Mesenchymal stem cell (in vitro differentiated cells and primary cell): ENCODE data around the gene ABCD4.
A peak's percentile ranks its signal among the peaks of the same experiment; 100 is the strongest.
"Not testable (repeated sequence)": the region's sequence is repeated elsewhere in the genome, so short reads cannot be mapped to it uniquely, and the experiment has no call there.

ENCODE experiments used
- DNase-seq: peaks from one replicate; pipeline ENCODE4 v3.0.0-alpha.2; 2013
- H2AFZ ChIP-seq: one replicate; pipeline ENCODE4 v1.6.1; 2013; ENCODE audit warnings: low read depth, mild to moderate bottlenecking, control low read depth, inconsistent platforms, low read length, moderate library complexity
- H2AK5ac ChIP-seq: 2 replicates; pipeline ENCODE4 v1.6.1; 2013; ENCODE audit warnings: low read length, moderate library complexity, mild to moderate bottlenecking, inconsistent platforms; ENCODE audit not compliant: severe bottlenecking
- H2BK120ac ChIP-seq: one replicate; pipeline ENCODE4 v1.6.1; 2013; ENCODE audit warnings: low read depth, mild to moderate bottlenecking, inconsistent platforms, low read length, moderate library complexity
- H2BK12ac ChIP-seq, 2 experiments: one replicate each; pipeline ENCODE4 v1.6.1; 2013; ENCODE audit warnings: inconsistent platforms in 2 of 2, low read length in 2 of 2, mild to moderate bottlenecking in 2 of 2, moderate library complexity in 2 of 2, control low read depth in 1 of 2
- H2BK15ac ChIP-seq: one replicate; pipeline ENCODE4 v1.6.1; 2013; ENCODE audit warnings: mild to moderate bottlenecking, low read depth, inconsistent platforms; ENCODE audit not compliant: poor library complexity, severe bottlenecking
- H2BK5ac ChIP-seq: 2 replicates; pipeline ENCODE4 v1.6.1; 2013; ENCODE audit warnings: low read depth, mild to moderate bottlenecking, low read length, control low read depth, inconsistent platforms; ENCODE audit not compliant: poor library complexity, severe bottlenecking
- H3K14ac ChIP-seq, 2 experiments: one replicate each; pipeline ENCODE4 v1.6.1; 2013; ENCODE audit warnings: inconsistent platforms in 2 of 2, low read length in 2 of 2, control low read depth in 1 of 2, mild to moderate bottlenecking in 1 of 2, moderate library complexity in 1 of 2
- H3K18ac ChIP-seq, 2 experiments: one replicate each; pipeline ENCODE4 v1.6.1; 2013; ENCODE audit warnings: inconsistent platforms in 2 of 2, low read length in 2 of 2, control low read depth in 1 of 2, low read depth in 1 of 2, mild to moderate bottlenecking in 1 of 2
- H3K23ac ChIP-seq, 2 experiments: one replicate each; pipeline ENCODE4 v1.6.1; 2013; ENCODE audit warnings: inconsistent platforms in 2 of 2, low read length in 2 of 2, mild to moderate bottlenecking in 2 of 2, moderate library complexity in 2 of 2, control low read depth in 1 of 2
- H3K27ac ChIP-seq: 2 replicates; pipeline ENCODE4 v1.5.1; 2013; ENCODE audit warnings: mild to moderate bottlenecking, moderate library complexity, low read length, control low read depth, inconsistent platforms; ENCODE audit not compliant: poor library complexity, severe bottlenecking
- H3K27me3 ChIP-seq, 2 experiments: 2 replicates each; pipeline versions ENCODE4 v1.6.1 to v1.7.0; 2013; ENCODE audit warnings: low read length in 2 of 2, mild to moderate bottlenecking in 2 of 2, moderate library complexity in 2 of 2, control low read depth in 1 of 2, inconsistent platforms in 1 of 2; ENCODE audit not compliant: control insufficient read depth in 1 of 2, insufficient read depth in 1 of 2
- H3K36me3 ChIP-seq, 2 experiments: 2 replicates each; pipeline versions ENCODE4 v1.6.1 to v1.7.0; 2013; ENCODE audit warnings: low read length in 2 of 2, control low read depth in 1 of 2, inconsistent platforms in 1 of 2, low read depth in 1 of 2, mild to moderate bottlenecking in 1 of 2; ENCODE audit not compliant: insufficient read depth in 2 of 2, control insufficient read depth in 1 of 2
- H3K4ac ChIP-seq, 2 experiments: one replicate each; pipeline ENCODE4 v1.6.1; 2013; ENCODE audit warnings: inconsistent platforms in 2 of 2, low read length in 2 of 2, mild to moderate bottlenecking in 2 of 2, moderate library complexity in 2 of 2, control low read depth in 1 of 2, low read depth in 1 of 2
- H3K4me1 ChIP-seq: 2 replicates; pipeline ENCODE4 v1.6.1; 2013; ENCODE audit warnings: low read depth, low read length, control low read depth; ENCODE audit not compliant: control insufficient read depth, insufficient read depth
- H3K4me2 ChIP-seq: 2 replicates; pipeline ENCODE4 v1.6.1; 2013; ENCODE audit warnings: low read length, mild to moderate bottlenecking, inconsistent platforms; ENCODE audit not compliant: poor library complexity, severe bottlenecking
- H3K4me3 ChIP-seq, 2 experiments: 2 replicates each; pipeline versions ENCODE4 v1.5.1 to v1.7.0; 2013; ENCODE audit warnings: low read length in 2 of 2, mild to moderate bottlenecking in 2 of 2, control low read depth in 1 of 2, low read depth in 1 of 2; ENCODE audit not compliant: insufficient read depth in 1 of 2
- H3K79me1 ChIP-seq: replicated peaks from 2 replicates; pipeline ENCODE4 v1.6.1; 2013; ENCODE audit warnings: mild to moderate bottlenecking, control low read depth, low read length, inconsistent platforms; ENCODE audit not compliant: poor library complexity, severe bottlenecking
- H3K9ac ChIP-seq: 2 replicates; pipeline ENCODE4 v1.7.0; 2013; ENCODE audit warnings: mild to moderate bottlenecking, low read length, moderate library complexity
- H3K9me3 ChIP-seq: 2 replicates; pipeline ENCODE4 v1.7.0; 2013; ENCODE audit warnings: mild to moderate bottlenecking, low read length; ENCODE audit not compliant: control insufficient read depth
- H4K8ac ChIP-seq: one replicate; pipeline ENCODE4 v1.6.1; 2013; ENCODE audit warnings: inconsistent platforms, mild to moderate bottlenecking, low read length, moderate library complexity
- H4K91ac ChIP-seq: one replicate; pipeline ENCODE4 v1.6.1; 2013; ENCODE audit warnings: mild to moderate bottlenecking, low read length, inconsistent platforms
- WGBS: methylation state at CpG from one replicate; pipeline ENCODE4 v1.1.7; 2013; ENCODE audit warnings: mixed read lengths; 5-methylcytosine and 5-hydroxymethylcytosine counted together

The ABCD4 gene

GRCh38 chr14:74346341-74346740, 43.6 kb upstream of the ABCD4 start:
- no peaks in the 10 kb centered on the region for H3K9me3 ChIP-seq
- no peaks in the 10 kb centered on the region for H3K4me1 ChIP-seq
- H2AK5ac ChIP-seq, result no peak overlapping the region
- DNase-seq, result no peak
- no peak overlapping the region for H3K4ac ChIP-seq
- WGBS, result no CpG with 5 or more reads among the region's 2 CpGs
- no peak overlapping the region for H3K4me2 ChIP-seq
- no peak overlapping the region for H2AFZ ChIP-seq
- H3K27ac ChIP-seq, result no peak overlapping the region
- H3K14ac ChIP-seq, result no peak overlapping the region
- H2BK5ac ChIP-seq, result no peak overlapping the region
- no peak overlapping the region for H2BK15ac ChIP-seq
- no peak overlapping the region for H2BK120ac ChIP-seq
- H4K8ac ChIP-seq, result no peak overlapping the region
- no peaks in the 10 kb centered on the region for H3K36me3 ChIP-seq
- H3K27me3 ChIP-seq, result peaks cover 45 to 71% of the 10 kb centered on the region in 2 experiments
- no peaks in the 10 kb centered on the region for H3K79me1 ChIP-seq
- H3K18ac ChIP-seq, result no peak overlapping the region
- H3K4me3 ChIP-seq, result no peak overlapping the region
- H3K9ac ChIP-seq, result no peak overlapping the region
- H2BK12ac ChIP-seq, result no peak overlapping the region
- H4K91ac ChIP-seq, result no peak overlapping the region
- no peak overlapping the region for H3K23ac ChIP-seq

- Histone ChIP-seq H3K23ac (no peak overlapping the region), H3K9ac (no peak overlapping the region), H3K79me1 (no peaks in the 10 kb centered on the region), H3K27me3 (peaks cover 9 to 42% of the 10 kb centered on the region in 2 experiments), H2BK12ac (no peak overlapping the region), H4K91ac (no peak overlapping the region), H3K36me3 (no peaks in the 10 kb centered on the region), H2AFZ (no peak overlapping the region), H3K4me1 (no peaks in the 10 kb centered on the region), H2BK120ac (no peak overlapping the region), H2BK15ac (no peak overlapping the region), H3K4me3 (no peak overlapping the region), H3K4me2 (no peak overlapping the region), H3K18ac (no peak overlapping the region), H3K14ac (no peak overlapping the region), H4K8ac (no peak overlapping the region), H2BK5ac (no peak overlapping the region), H3K9me3 (no peaks in the 10 kb centered on the region), H3K27ac (no peak overlapping the region), H3K4ac (no peak overlapping the region), H2AK5ac (no peak overlapping the region)
- WGBS, result 100% methylated on average over 3 of the region's 4 CpGs
- peak; percentile 26 for DNase-seq
Measured at GRCh38 chr14:74333909-74334308, 31.2 kb upstream of the ABCD4 start.

- H3K27me3 ChIP-seq, result peaks cover 29 to 47% of the 10 kb centered on the region in 2 experiments
- H3K23ac ChIP-seq, H3K27ac ChIP-seq, H3K4ac ChIP-seq, H3K36me3 ChIP-seq, H2AFZ ChIP-seq, H2AK5ac ChIP-seq, H3K79me1 ChIP-seq, H3K9ac ChIP-seq, H2BK5ac ChIP-seq, H3K4me3 ChIP-seq, H4K91ac ChIP-seq, H3K18ac ChIP-seq, H2BK120ac ChIP-seq, H3K4me2 ChIP-seq, H3K14ac ChIP-seq, H2BK12ac ChIP-seq, H2BK15ac ChIP-seq, H4K8ac ChIP-seq, DNase-seq, H3K9me3 ChIP-seq, H3K4me1 ChIP-seq: not testable (repeated sequence)
- 82% methylated on average over 7 of the region's 9 CpGs for WGBS
Measured at GRCh38 chr14:74329950-74330552, 27.3 kb upstream of the ABCD4 start.

- Histone ChIP-seq H3K27ac (no peak overlapping the region), H2AK5ac (no peak overlapping the region), H3K79me1 (no peaks in the 10 kb centered on the region), H3K4ac (no peak overlapping the region), H3K9ac (no peak overlapping the region), H4K91ac (no peak overlapping the region), H4K8ac (no peak overlapping the region), H3K18ac (no peak overlapping the region), H3K9me3 (no peaks in the 10 kb centered on the region), H3K23ac (no peak overlapping the region), H2BK15ac (no peak overlapping the region), H2BK12ac (no peak overlapping the region), H3K36me3 (no peaks in the 10 kb centered on the region), H3K4me1 (peaks cover 7% of the 10 kb centered on the region), H2AFZ (no peak overlapping the region), H3K4me2 (peak overlapping the region; percentile 1), H2BK120ac (no peak overlapping the region), H3K4me3 (no peak overlapping the region), H3K14ac (no peak overlapping the region), H3K27me3 (peaks cover 24 to 31% of the 10 kb centered on the region in 2 experiments), H2BK5ac (no peak overlapping the region)
- no peak for DNase-seq
- WGBS, result 15% methylated on average over 6 of the region's 10 CpGs
Measured at GRCh38 chr14:74326369-74327152, 23.8 kb upstream of the ABCD4 start.
